ENCODE measurements around the gene RBM18.

RBM18 gene

DNA sequence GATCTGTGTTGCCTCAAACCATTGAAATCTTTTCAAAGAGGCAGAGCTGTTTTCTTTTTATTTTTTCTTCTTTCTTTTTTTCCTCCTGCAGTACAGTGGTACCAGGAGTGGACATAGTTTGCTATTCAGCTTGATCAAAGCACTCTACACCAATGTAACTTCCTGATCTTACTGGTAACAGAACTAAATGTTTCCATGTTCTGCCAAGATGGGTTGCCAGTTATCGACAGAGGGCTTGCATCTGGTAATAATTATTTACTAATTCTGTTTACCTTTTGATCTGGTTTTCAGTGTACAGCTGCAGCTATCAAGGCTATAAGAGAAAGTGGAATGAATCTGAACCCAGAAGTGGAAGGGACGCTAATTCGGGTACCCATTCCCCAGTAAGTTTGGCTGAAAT is 26.8 kb upstream of the RBM18 start:
- Histone ChIP-seq H4K20me1 (peaks cover 5 to 55% (median 17%) of the 10 kb centered on the region in 11 experiments; a peak in 17 of 22 replicates), H3K27me3 (no peaks in the 10 kb centered on the region), H3K9ac (0 out of 22 replicates have a peak overlapping the region, but pooled peaks of 1 of the 11 experiments have one; percentile 6), H3K36me3 (peaks cover 55 to 100% (median 77%) of the 10 kb centered on the region in 11 experiments), H3K4me2 (peak overlapping the region in 9 of 11 experiments; percentile 43 to 86 (median 76); a peak in 17 of 22 replicates), H3K9me3 (replicated peaks in 1 of 11) (no peaks in the 10 kb centered on the region), H3K27ac (no peak overlapping the region), H3K4me1 (peaks cover 28 to 43% (median 36%) of the 10 kb centered on the region in 10 experiments), H3K4me3 (peak overlapping the region in 1 of 10 experiments; percentile 25; a peak in 2 of 20 replicates)
- TF ChIP-seq Cebpa-rat (IDR thresholded peaks at IDR 0.05), result no peak

DNA sequence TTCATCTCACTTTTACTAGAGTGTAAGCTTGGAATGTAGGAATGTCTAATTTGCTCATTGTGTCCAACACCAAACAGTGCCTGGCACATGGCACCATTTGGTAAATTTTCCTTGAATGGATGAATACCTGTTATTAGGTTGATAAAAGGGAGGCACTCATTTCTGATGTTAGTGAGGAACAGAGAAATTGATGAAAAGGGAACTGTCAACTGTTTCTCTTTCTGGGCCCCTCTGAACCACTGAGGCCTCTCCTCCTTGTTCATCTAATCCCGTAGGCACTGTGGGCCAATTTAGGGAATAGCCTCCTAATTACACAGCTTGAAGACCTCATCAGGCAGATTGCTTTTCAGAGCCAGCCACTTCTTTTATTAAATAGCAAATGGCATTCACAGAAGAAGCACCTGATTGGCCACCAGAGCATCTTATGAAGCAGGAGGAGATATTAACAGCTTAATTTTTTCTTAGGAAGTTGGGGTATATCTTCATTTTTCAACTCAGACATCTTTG is 22.6 kb upstream of the RBM18 start:
- Histone ChIP-seq H3K4me3 (no peak overlapping the region), H3K9ac (no peak overlapping the region), H3K27ac (no peak overlapping the region), H3K36me3 (peaks cover 62 to 100% (median 77%) of the 10 kb centered on the region in 11 experiments), H4K20me1 (peaks cover 5 to 56% (median 17%) of the 10 kb centered on the region in 11 experiments; a peak in 17 of 22 replicates), H3K27me3 (no peaks in the 10 kb centered on the region), H3K4me1 (peaks cover 32 to 50% (median 42%) of the 10 kb centered on the region in 10 experiments), H3K9me3 (replicated peaks in 1 of 11) (no peaks in the 10 kb centered on the region), H3K4me2 (peak overlapping the region in 4 of 11 experiments; percentile 5 to 34 (median 20); a peak in 2 of 22 replicates)
- TF ChIP-seq Cebpa-rat (IDR thresholded peaks at IDR 0.05), result no peak

GRCh38 chr9:122286764-122287163 is 22.1 kb upstream of the RBM18 start:
- no peak overlapping the region for H3K9ac ChIP-seq
- peaks cover 5 to 56% (median 17%) of the 10 kb centered on the region in 11 experiments; a peak in 17 of 22 replicates for H4K20me1 ChIP-seq
- H3K4me2 ChIP-seq, result peak overlapping the region in 3 of 11 experiments; percentile 17 to 37 (median 34); a peak in 5 of 22 replicates
- no peak overlapping the region for H3K4me3 ChIP-seq
- H3K9me3 ChIP-seq (replicated peaks in 1 of 11), result no peaks in the 10 kb centered on the region
- H3K4me1 ChIP-seq, result peaks cover 28 to 48% (median 41%) of the 10 kb centered on the region in 10 experiments
- H3K27ac ChIP-seq, result no peak overlapping the region
- H3K36me3 ChIP-seq, result peaks cover 61 to 100% (median 77%) of the 10 kb centered on the region in 11 experiments
- no peak for TF ChIP-seq Cebpa-rat (IDR thresholded peaks at IDR 0.05)
- no peaks in the 10 kb centered on the region for H3K27me3 ChIP-seq

DNA sequence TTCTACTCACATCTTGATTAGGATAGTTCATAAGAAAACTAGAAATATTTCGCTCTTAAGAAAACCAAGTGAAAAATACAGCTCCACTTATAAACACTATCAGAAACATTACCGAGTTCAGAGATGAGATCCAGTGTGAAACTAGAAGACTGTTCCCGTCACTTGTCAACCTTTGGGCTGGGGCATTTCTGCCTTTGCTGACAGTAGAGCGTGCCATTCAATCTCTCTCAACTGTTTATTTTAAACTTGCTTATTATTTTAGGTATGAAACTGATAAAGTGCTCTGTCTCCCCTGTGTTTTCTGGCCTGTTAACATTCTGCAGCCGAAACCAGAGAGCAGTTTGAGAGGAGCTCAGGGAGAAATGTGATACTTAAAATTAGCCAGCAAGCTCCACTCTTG is 16.7 kb upstream of the RBM18 start:
- H3K9ac ChIP-seq, result 0 out of 22 replicates have a peak overlapping the region, but pooled peaks of 1 of the 11 experiments have one; percentile 12
- H3K4me3 ChIP-seq, result no peak overlapping the region
- peak overlapping the region in 1 of 11 experiments; percentile 14; a peak in 1 of 22 replicates for H3K4me2 ChIP-seq
- peaks cover 0 to 46% (median 15%) of the 10 kb centered on the region in 11 experiments; a peak in 11 of 22 replicates for H4K20me1 ChIP-seq
- no peak overlapping the region for H3K27ac ChIP-seq
- no peaks in the 10 kb centered on the region for H3K27me3 ChIP-seq
- peaks cover 3 to 14% (median 7%) of the 10 kb centered on the region in 10 experiments; a peak in 17 of 20 replicates for H3K4me1 ChIP-seq
- TF ChIP-seq Cebpa-rat (IDR thresholded peaks at IDR 0.05), result no peak
- H3K9me3 ChIP-seq (replicated peaks in 1 of 11), result peaks cover 14 to 21% (median 17%) of the 10 kb centered on the region in 11 experiments
- peaks cover 81 to 100% (median 90%) of the 10 kb centered on the region in 11 experiments for H3K36me3 ChIP-seq

DNA sequence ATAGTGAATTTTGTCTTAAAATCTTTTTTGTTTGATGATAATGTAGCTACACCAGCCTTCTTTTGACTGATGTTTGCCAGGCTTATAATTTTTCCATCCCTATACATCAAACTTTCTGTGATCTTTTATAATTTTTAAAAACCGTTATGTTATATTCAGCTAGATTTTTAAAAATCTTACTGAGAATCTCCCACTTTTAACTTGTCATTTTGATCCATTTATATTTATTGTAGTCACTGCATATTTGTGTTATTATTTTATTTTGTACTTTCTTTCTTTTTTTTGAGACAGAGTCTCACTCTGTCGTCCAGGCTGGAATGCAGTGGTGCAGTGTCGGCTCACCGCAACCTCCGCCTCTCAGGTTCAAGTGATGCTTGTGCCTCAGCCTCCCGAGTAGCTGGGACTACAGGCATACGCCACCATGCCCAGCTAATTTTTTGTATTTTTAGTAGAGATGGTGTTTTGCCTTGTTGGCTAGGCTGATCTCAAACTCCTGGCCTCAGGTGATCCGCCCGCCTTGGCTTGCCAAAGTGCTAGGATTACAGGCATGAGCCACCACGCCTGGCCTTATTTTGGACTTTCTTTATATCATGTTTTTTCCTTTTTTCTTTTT is 12.8 kb upstream of the RBM18 start:
- Histone ChIP-seq H4K20me1 (peaks cover 0 to 39% (median 15%) of the 10 kb centered on the region in 11 experiments; a peak in 10 of 22 replicates), H3K4me1 (peaks cover 0 to 11% (median 5%) of the 10 kb centered on the region in 10 experiments; a peak in 7 of 20 replicates), H3K4me3 (peak overlapping the region in 1 of 10 experiments; percentile 13; a peak in 2 of 20 replicates), H3K9ac (no peak overlapping the region), H3K27me3 (no peaks in the 10 kb centered on the region), H3K36me3 (peaks cover 77 to 100% (median 91%) of the 10 kb centered on the region in 11 experiments), H3K9me3 (replicated peaks in 1 of 11) (peaks cover 38 to 48% (median 45%) of the 10 kb centered on the region in 11 experiments), H3K4me2 (no peak overlapping the region), H3K27ac (no peak overlapping the region)
- TF ChIP-seq Cebpa-rat (IDR thresholded peaks at IDR 0.05), result no peak

DNA sequence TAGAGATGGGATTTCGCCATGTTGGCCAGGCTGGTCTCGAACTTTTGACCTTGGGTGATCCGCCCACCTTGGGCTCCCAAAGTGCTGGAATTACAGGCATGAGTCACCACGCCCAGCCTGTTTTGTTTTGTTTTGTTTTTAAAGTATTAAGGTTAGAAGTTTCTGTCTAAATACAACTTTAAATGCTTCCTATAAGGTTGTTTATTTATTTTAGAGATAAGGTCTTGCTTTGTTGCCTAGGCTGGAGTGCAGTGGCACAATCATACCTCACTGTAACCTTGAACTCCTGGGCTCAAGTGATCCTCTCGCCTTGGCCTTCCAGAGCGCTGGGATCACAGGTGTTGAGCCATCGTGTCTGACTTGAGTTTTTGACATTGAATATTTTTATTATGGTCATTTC is 11.5 kb upstream of the RBM18 start:
- Histone ChIP-seq H3K9me3 (replicated peaks in 1 of 11) (peaks cover 38 to 48% (median 45%) of the 10 kb centered on the region in 11 experiments), H3K9ac (no peak overlapping the region), H3K4me3 (peak overlapping the region in 1 of 10 experiments; percentile 11; a peak in 1 of 20 replicates), H3K36me3 (peaks cover 78 to 100% (median 90%) of the 10 kb centered on the region in 11 experiments), H3K27ac (no peak overlapping the region), H3K4me1 (peaks cover 0 to 8% (median 4%) of the 10 kb centered on the region in 10 experiments; a peak in 7 of 20 replicates), H4K20me1 (peaks cover 0 to 39% (median 7%) of the 10 kb centered on the region in 11 experiments; a peak in 8 of 22 replicates), H3K27me3 (no peaks in the 10 kb centered on the region), H3K4me2 (no peak overlapping the region)
- TF ChIP-seq Cebpa-rat (IDR thresholded peaks at IDR 0.05), result no peak

DNA sequence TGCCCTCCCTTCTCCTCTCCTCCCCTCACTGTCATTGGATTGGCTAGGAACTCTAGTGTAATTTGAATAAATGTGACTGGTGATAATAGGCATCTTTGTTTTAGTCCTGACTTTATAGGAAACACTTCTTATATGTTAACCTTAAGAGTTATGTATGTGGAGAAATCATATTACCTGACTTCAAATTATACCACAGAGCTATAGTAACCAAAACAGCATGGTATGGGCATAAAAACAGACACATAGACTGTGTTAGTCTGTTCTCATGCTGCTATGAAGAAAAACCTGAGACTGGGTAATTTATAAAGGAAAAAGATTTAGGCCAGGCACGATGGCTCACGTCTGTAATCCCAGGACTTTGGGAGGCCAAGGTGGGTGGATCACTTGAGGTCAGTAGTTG is 9.4 kb upstream of the RBM18 start:
- peaks cover 78 to 93% (median 80%) of the 10 kb centered on the region in 11 experiments for H3K36me3 ChIP-seq
- no peak overlapping the region for H3K4me3 ChIP-seq
- H3K4me1 ChIP-seq, result 0 out of 20 replicates have a peak, but pooled peaks cover 0 to 4% (median 0%) of the 10 kb centered on the region in 10 experiments
- H4K20me1 ChIP-seq, result peaks cover 0 to 24% (median 0%) of the 10 kb centered on the region in 11 experiments; a peak in 5 of 22 replicates
- H3K9ac ChIP-seq, result no peak overlapping the region
- H3K4me2 ChIP-seq, result no peak overlapping the region
- peaks cover 38 to 48% (median 45%) of the 10 kb centered on the region in 11 experiments for H3K9me3 ChIP-seq (replicated peaks in 1 of 11)
- H3K27me3 ChIP-seq, result no peaks in the 10 kb centered on the region
- H3K27ac ChIP-seq, result no peak overlapping the region
- no peak for TF ChIP-seq Cebpa-rat (IDR thresholded peaks at IDR 0.05)

DNA sequence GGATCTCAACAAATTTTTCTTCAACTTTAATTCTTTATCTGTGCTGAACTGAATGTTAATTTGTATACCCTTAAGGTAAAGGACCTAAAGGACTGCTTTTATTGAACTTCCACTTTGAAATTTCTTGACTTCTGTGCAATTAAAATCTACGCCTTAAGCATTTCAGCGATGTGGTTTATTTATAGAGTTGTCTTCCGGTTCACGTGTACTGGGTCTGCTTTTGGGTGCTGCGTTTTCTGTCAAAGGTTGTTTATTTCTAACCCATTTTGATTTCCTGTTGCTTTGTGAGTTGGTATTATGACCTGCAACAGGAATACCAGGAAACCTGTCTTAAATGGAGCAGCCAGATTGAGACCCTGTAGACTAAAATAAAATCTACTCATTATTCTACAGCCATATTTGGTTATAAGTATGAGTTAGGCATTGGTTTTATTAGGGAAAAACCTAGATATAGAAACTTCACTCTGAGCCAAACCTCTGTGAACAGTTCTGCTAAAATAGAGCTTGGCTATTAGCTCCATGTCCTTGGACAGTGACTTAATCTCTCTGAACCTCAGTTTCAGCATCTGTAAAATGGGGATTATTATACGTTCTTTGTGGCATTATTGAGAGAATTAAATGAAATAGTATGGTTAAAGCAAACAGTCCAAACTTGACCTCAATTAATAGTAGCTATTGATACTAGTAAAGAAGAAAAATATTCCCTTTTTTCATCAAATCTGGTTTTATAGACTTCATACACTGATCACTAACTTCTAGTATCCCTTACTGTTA is 3.6 kb upstream of the RBM18 start:
- TF ChIP-seq Cebpa-rat (IDR thresholded peaks at IDR 0.05), result no peak
- Histone ChIP-seq H4K20me1 (peaks cover 0 to 7% (median 0%) of the 10 kb centered on the region in 11 experiments; a peak in 7 of 22 replicates), H3K4me2 (peak overlapping the region; percentile 36 to 89 (median 64)), H3K36me3 (peaks cover 25 to 35% (median 28%) of the 10 kb centered on the region in 11 experiments), H3K9ac (peak overlapping the region in 4 of 11 experiments; percentile 12 to 38 (median 26); a peak in 3 of 22 replicates), H3K9me3 (replicated peaks in 1 of 11) (peaks cover 0 to 6% (median 3%) of the 10 kb centered on the region in 11 experiments; a peak in 9 of 22 replicates), H3K4me1 (peaks cover 33 to 39% (median 37%) of the 10 kb centered on the region in 10 experiments), H3K27me3 (no peaks in the 10 kb centered on the region), H3K27ac (peak overlapping the region in 7 of 11 experiments; percentile 4 to 34 (median 11); a peak in 8 of 22 replicates), H3K4me3 (no peak overlapping the region)
